ENCODE data around the gene RIGI.

- TF ChIP-seq RNF2 (IDR thresholded peaks at IDR 0.05), result no peak
- no peak for TF ChIP-seq ZNF324 (CRISPR knock-in tag; IDR thresholded peaks at IDR 0.05)
- no peak for TF ChIP-seq EZH2 (IDR thresholded peaks at IDR 0.05; ENCODE audit: borderline replicate concordance, low read depth, low read length)
- no peak for TF ChIP-seq FOXP1 (CRISPR knock-in tag; IDR thresholded peaks at IDR 0.05)
- no peak for TF ChIP-seq KAT7 (CRISPR knock-in tag; IDR thresholded peaks at IDR 0.05; ENCODE audit: borderline replicate concordance)
- TF ChIP-seq BRCA1 (IDR thresholded peaks at IDR 0.05), result no peak
- no peak for TF ChIP-seq BRCA1 (CRISPR knock-in tag; IDR thresholded peaks at IDR 0.05)
- no peak for TF ChIP-seq NR3C1 (CRISPR knock-in tag; IDR thresholded peaks at IDR 0.05)
- TF ChIP-seq CTCF (IDR thresholded peaks at IDR 0.05 in 2 of 3, conservative IDR thresholded peaks at IDR 0.05 in 1 of 3; ENCODE audit: insufficient read depth in 2 of 3, low read depth in 1 of 3, low read length in 3 of 3), result no peak
- TF ChIP-seq FOXJ3 (CRISPR knock-in tag; IDR thresholded peaks at IDR 0.05), result no peak
- TF ChIP-seq MNT (conservative IDR thresholded peaks at IDR 0.05), result no peak
- TF ChIP-seq ZNF699 (CRISPR knock-in tag; IDR thresholded peaks at IDR 0.05; ENCODE audit: insufficient replicate concordance), result no peak
- TF ChIP-seq POLR2A (conservative IDR thresholded peaks at IDR 0.05), result no peak
- no peak for TF ChIP-seq ZNF274 (IDR thresholded peaks at IDR 0.05; ENCODE audit: borderline replicate concordance, low read depth, low read length)
These were observed 40.8 kb upstream of the RIGI start for GRCh38 chr9:32566770-32567169.
